ENCODE data around the gene KRTAP29-1. TPM values are rescaled to one million over a fixed set of nuclear protein-coding genes. Genes with fewer than 3 reads are reported as not detected.

Gene KRTAP29-1
- total RNA-seq, 1 donor from 2014 or later, result not detected

GRCh38 chr17:41322903-41323895, 20.5 kb upstream of the KRTAP29-1 start:
- Mint-ChIP-seq H3K4me3 (ENCODE audit: unreplicated experiment) (peak overlapping the region; percentile 53), H3K27me3 (ENCODE audit: unreplicated experiment) (peaks cover 1% of the 10 kb centered on the region), H3K27ac (ENCODE audit: unreplicated experiment) (peak overlapping the region; percentile 59), H3K36me3 (ENCODE audit: low read depth, unreplicated experiment) (peaks cover 3% of the 10 kb centered on the region), H3K9me3 (ENCODE audit: unreplicated experiment) (no peaks in the 10 kb centered on the region), H3K4me1 (ENCODE audit: unreplicated experiment) (no peaks in the 10 kb centered on the region)
- TF ChIP-seq CTCF (IDR thresholded peaks at IDR 0.05; ENCODE audit: unreplicated experiment), result no peak
- no peak for DNase-seq (ENCODE audit: low spot score)

GRCh38 chr17:41322094-41322902, 19.6 kb upstream of the KRTAP29-1 start:
- Mint-ChIP-seq H3K9me3 (ENCODE audit: unreplicated experiment) (no peaks in the 10 kb centered on the region), H3K36me3 (ENCODE audit: low read depth, unreplicated experiment) (peaks cover 3% of the 10 kb centered on the region), H3K4me1 (ENCODE audit: unreplicated experiment) (no peaks in the 10 kb centered on the region), H3K27me3 (ENCODE audit: unreplicated experiment) (peaks cover 1% of the 10 kb centered on the region), H3K4me3 (ENCODE audit: unreplicated experiment) (no peak overlapping the region), H3K27ac (ENCODE audit: unreplicated experiment) (no peak overlapping the region)
- DNase-seq (ENCODE audit: low spot score), result no peak
- peak; percentile 86 for TF ChIP-seq CTCF (IDR thresholded peaks at IDR 0.05; ENCODE audit: unreplicated experiment)

- no peak for TF ChIP-seq CTCF (IDR thresholded peaks at IDR 0.05; ENCODE audit: unreplicated experiment)
- H3K36me3 Mint-ChIP-seq (ENCODE audit: low read depth, unreplicated experiment), result peaks cover 3% of the 10 kb centered on the region
- no peak for DNase-seq (ENCODE audit: low spot score)
- no peaks in the 10 kb centered on the region for H3K27me3 Mint-ChIP-seq (ENCODE audit: unreplicated experiment)
- no peaks in the 10 kb centered on the region for H3K4me1 Mint-ChIP-seq (ENCODE audit: unreplicated experiment)
- H3K4me3 Mint-ChIP-seq (ENCODE audit: unreplicated experiment), result no peak overlapping the region
- H3K27ac Mint-ChIP-seq (ENCODE audit: unreplicated experiment), result no peak overlapping the region
- no peaks in the 10 kb centered on the region for H3K9me3 Mint-ChIP-seq (ENCODE audit: unreplicated experiment)
These were observed 15.6 kb upstream of the KRTAP29-1 start for GRCh38 chr17:41318231-41318630.

GRCh38 chr17:41315814-41316445, 13.3 kb upstream of the KRTAP29-1 start:
- no peaks in the 10 kb centered on the region for H3K4me1 Mint-ChIP-seq (ENCODE audit: unreplicated experiment)
- no peak overlapping the region for H3K27ac Mint-ChIP-seq (ENCODE audit: unreplicated experiment)
- H3K4me3 Mint-ChIP-seq (ENCODE audit: unreplicated experiment), result no peak overlapping the region
- no peaks in the 10 kb centered on the region for H3K27me3 Mint-ChIP-seq (ENCODE audit: unreplicated experiment)
- H3K9me3 Mint-ChIP-seq (ENCODE audit: unreplicated experiment), result no peaks in the 10 kb centered on the region
- no peaks in the 10 kb centered on the region for H3K36me3 Mint-ChIP-seq (ENCODE audit: low read depth, unreplicated experiment)
- DNase-seq (ENCODE audit: low spot score), result no peak
- TF ChIP-seq CTCF (IDR thresholded peaks at IDR 0.05; ENCODE audit: unreplicated experiment), result no peak
